Measurements from ENCODE around the gene CDS2. TPM values are rescaled to one million over a fixed set of nuclear protein-coding genes. Genes with fewer than 3 reads are reported as not detected.

The CDS2 gene
- total and polyA plus RNA-seq, 10 of the 15 experiments (the other 5 are each of a cell fraction or from before 2014, with no cell fraction given): 11.5 to 94.7 (median 23.1) TPM

DNA sequence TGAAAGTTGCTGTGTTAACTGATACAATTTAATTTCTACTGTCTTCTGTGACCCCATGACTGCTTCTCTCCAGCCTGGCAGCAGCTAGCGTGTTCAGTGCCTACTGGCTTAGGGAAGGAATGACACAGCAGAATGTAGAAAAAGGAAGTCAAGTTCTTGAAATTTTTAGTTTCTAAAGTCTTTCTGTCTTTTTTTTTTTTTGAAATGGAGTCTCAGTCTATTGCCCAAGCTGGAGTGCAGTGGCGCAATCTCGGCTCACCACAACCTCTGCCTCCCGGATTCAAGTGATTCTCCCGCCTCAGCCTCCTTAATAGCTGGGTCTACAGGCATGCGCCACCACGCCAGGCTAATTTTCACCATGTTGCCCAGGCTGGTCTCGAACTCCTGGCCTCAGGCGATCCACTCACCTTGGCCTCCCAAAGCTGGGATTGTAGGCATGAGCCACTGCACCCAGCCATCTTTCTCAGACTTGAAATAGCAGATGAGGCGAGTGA, 46.4 kb upstream of the CDS2 start (continued):
- TF ChIP-seq, protein P1, sequence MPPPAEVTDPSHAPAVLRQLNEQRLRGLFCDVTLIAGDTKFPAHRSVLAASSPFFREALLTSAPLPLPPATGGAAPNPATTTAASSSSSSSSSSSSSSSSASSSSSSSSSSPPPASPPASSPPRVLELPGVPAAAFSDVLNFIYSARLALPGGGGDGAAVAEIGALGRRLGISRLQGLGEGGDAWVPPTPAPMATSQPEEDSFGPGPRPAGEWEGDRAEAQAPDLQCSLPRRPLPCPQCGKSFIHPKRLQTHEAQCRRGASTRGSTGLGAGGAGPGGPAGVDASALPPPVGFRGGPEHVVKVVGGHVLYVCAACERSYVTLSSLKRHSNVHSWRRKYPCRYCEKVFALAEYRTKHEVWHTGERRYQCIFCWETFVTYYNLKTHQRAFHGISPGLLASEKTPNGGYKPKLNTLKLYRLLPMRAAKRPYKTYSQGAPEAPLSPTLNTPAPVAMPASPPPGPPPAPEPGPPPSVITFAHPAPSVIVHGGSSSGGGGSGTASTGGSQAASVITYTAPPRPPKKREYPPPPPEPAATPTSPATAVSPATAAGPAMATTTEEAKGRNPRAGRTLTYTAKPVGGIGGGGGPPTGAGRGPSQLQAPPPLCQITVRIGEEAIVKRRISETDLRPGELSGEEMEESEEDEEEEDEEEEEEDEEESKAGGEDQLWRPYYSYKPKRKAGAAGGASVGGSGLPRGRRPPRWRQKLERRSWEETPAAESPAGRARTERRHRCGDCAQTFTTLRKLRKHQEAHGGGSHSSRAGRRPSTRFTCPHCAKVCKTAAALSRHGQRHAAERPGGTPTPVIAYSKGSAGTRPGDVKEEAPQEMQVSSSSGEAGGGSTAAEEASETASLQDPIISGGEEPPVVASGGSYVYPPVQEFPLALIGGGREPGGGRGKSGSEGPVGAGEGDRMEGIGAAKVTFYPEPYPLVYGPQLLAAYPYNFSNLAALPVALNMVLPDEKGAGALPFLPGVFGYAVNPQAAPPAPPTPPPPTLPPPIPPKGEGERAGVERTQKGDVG (CRISPR knock-in tag; IDR thresholded peaks at IDR 0.05): no peak

DNA sequence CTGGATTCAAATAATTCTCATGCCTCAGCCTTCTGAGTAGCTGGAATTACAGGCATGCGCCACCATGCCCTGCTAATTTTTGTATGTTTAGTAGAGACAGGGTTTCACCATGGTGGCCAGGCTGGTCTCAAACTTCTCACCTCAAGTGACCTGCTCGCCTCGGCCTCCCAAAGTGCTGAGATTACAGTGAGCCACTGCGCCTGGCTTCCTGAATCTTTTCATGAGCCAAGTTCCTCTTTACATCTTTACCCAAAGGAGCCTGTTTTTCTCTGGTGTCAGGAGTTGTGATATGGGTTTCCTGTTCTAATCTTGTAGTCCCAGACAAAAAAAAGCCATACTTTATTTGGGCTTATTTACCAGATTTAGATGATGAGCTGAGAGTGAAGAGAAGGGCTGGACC, 41.4 kb upstream of the CDS2 start:
- Histone ChIP-seq H3K27me3 (replicated peaks in 1 of 2; ENCODE audit: control insufficient read depth in 2 of 2, insufficient read depth in 2 of 2, low read length in 1 of 2) (no peaks in the 10 kb centered on the region), H3K36me3 (ENCODE audit: control insufficient read depth in 2 of 2, insufficient read depth in 2 of 2, low read length in 1 of 2) (no peaks in the 10 kb centered on the region), H3K4me3 (no peak overlapping the region), H3K79me2 (ENCODE audit: control insufficient read depth, insufficient read depth, low read length) (no peaks in the 10 kb centered on the region), H3K27ac (ENCODE audit: control insufficient read depth, insufficient read depth) (no peak overlapping the region), H3K4me1 (ENCODE audit: control insufficient read depth, insufficient read depth, low read length) (peaks cover 9% of the 10 kb centered on the region), H2AFZ (ENCODE audit: control insufficient read depth, low read depth, low read length) (no peak overlapping the region), H3K4me2 (ENCODE audit: control insufficient read depth, insufficient read depth) (no peak overlapping the region), H4K20me1 (ENCODE audit: control insufficient read depth, insufficient read depth) (no peaks in the 10 kb centered on the region), H3K9me3 (replicated peaks; ENCODE audit: control insufficient read depth, insufficient read depth, low read length) (no peaks in the 10 kb centered on the region), H3K9ac (ENCODE audit: control insufficient read depth, insufficient read depth, low read length) (no peak overlapping the region)
- POLR2A ChIA-PET: interaction anchor here (0.7 to 0.9 kb wide), 3 partner anchors 29 to 128 kb away, joined by 3 to 8 read pairs (median 6); no protein-coding TSS in a partner anchor
- ATAC-seq (no peak), DNase-seq (ENCODE audit: low read depth, low spot score) (no peak), FAIRE-seq (no peak)
- intact Hi-C loops (cut with micrococcal nuclease; ENCODE audit: unreplicated experiment) (no loop called here), in situ Hi-C loops (cut with MboI) (no loop called here)
- SMC1A ChIA-PET (ENCODE audit: uncharacterized antibody, unreplicated experiment): interaction anchor here (0.6 to 1.3 kb wide), 4 partner anchors 11 to 129 kb away, joined by 3 to 5 read pairs (median 4); no protein-coding TSS in a partner anchor
- RAD21 ChIA-PET (ENCODE audit: unreplicated experiment): interaction anchor here (1.3 kb wide), 1 partner anchor 86 kb away, joined by 4 read pairs; no protein-coding TSS in a partner anchor
- WGBS (ENCODE audit: insufficient coverage, insufficient replicate concordance, low lambda C conversion rate, missing lambda C conversion rate): 98% methylated on average over 4 of the region's 4 CpGs
- BruUV-seq (replicated peaks): no TSS peak
- CTCF ChIA-PET: interaction anchor here (1.3 to 2.3 kb wide), 2 partner anchors 9 to 16 kb away, joined by 3 to 8 read pairs; no protein-coding TSS in a partner anchor
- TF ChIP-seq, protein P2, sequence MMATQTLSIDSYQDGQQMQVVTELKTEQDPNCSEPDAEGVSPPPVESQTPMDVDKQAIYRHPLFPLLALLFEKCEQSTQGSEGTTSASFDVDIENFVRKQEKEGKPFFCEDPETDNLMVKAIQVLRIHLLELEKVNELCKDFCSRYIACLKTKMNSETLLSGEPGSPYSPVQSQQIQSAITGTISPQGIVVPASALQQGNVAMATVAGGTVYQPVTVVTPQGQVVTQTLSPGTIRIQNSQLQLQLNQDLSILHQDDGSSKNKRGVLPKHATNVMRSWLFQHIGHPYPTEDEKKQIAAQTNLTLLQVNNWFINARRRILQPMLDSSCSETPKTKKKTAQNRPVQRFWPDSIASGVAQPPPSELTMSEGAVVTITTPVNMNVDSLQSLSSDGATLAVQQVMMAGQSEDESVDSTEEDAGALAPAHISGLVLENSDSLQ (IDR thresholded peaks at IDR 0.05): no peak
- no peak for TF ChIP-seq ETV6 (conservative IDR thresholded peaks at IDR 0.05 in 1 of 2, IDR thresholded peaks at IDR 0.05 in 1 of 2; ENCODE audit: borderline replicate concordance in 1 of 2, low read depth in 1 of 2)
- TF ChIP-seq WRNIP1 (IDR thresholded peaks at IDR 0.05; ENCODE audit: borderline replicate concordance, low read depth, low read length): no peak

Measured in GM12878 (cell line).